ENCODE measurements around the gene ZNF562.
"Not testable (repeated sequence)": the region's sequence is repeated elsewhere in the genome, so short reads cannot be mapped to it uniquely, and the experiment has no call there.

The ZNF562 gene

GRCh38 chr19:9674663-9675357 lies at the start of gene ZNF562:
TSS of gene ZNF562 (minus strand) at chr19:9675100. CDS start at chr19:9660744, 14,356 bp downstream.
- peak; percentile 88 for DNase-seq (ENCODE audit: low read depth)

GRCh38 chr19:9724157-9724556 lies 49.3 kb upstream of the ZNF562 start:
- DNase-seq (ENCODE audit: low read depth), result no peak

- no peak for DNase-seq (ENCODE audit: low read depth)
These were observed 47.0 kb upstream of the ZNF562 start for GRCh38 chr19:9721861-9722260.

- DNase-seq (ENCODE audit: low read depth), result no peak
These were observed 45.6 kb upstream of the ZNF562 start for GRCh38 chr19:9720541-9720940.

- no peak for DNase-seq (ENCODE audit: low read depth)
These were observed 36.9 kb upstream of the ZNF562 start for GRCh38 chr19:9711815-9712214.

- no peak for DNase-seq (ENCODE audit: low read depth)
These were observed 34.4 kb upstream of the ZNF562 start for GRCh38 chr19:9709305-9709704.

- no peak for DNase-seq (ENCODE audit: low read depth)
These were observed 30.9 kb upstream of the ZNF562 start for GRCh38 chr19:9705836-9706235.

GRCh38 chr19:9702186-9702585 lies 27.3 kb upstream of the ZNF562 start:
- no peak for DNase-seq (ENCODE audit: low read depth)

GRCh38 chr19:9700229-9700981 lies 25.5 kb upstream of the ZNF562 start:
- no peak for DNase-seq (ENCODE audit: low read depth)

GRCh38 chr19:9690301-9690700 lies 15.4 kb upstream of the ZNF562 start:
- DNase-seq (ENCODE audit: low read depth), result not testable (repeated sequence)

GRCh38 chr19:9679996-9680395 lies 5.1 kb upstream of the ZNF562 start:
- not testable (repeated sequence) for DNase-seq (ENCODE audit: low read depth)

GRCh38 chr19:9675358-9675901 lies 530 bp upstream of the ZNF562 start:
- DNase-seq (ENCODE audit: low read depth), result not testable (repeated sequence)

- no peak for DNase-seq (ENCODE audit: low read depth)
These were observed 813 bp downstream of the ZNF562 start for GRCh38 chr19:9673912-9674662.

- DNase-seq (ENCODE audit: low read depth), result no peak
These were observed 2.0 kb downstream of the ZNF562 start for GRCh38 chr19:9672893-9673292.

GRCh38 chr19:9671655-9672054 lies 3.2 kb downstream of the ZNF562 start:
- no peak for DNase-seq (ENCODE audit: low read depth)

GRCh38 chr19:9668544-9668943 lies 6.4 kb downstream of the ZNF562 start:
- DNase-seq (ENCODE audit: low read depth), result no peak

- DNase-seq (ENCODE audit: low read depth), result no peak
These were observed 7.0 kb downstream of the ZNF562 start for GRCh38 chr19:9667898-9668297.

GRCh38 chr19:9658769-9659168 lies 16.1 kb downstream of the ZNF562 start:
- DNase-seq (ENCODE audit: low read depth), result no peak

- peak; percentile 6 for DNase-seq (ENCODE audit: low read depth)
These were observed 21.8 kb downstream of the ZNF562 start for GRCh38 chr19:9653066-9653555.

GRCh38 chr19:9651464-9651863 lies 23.4 kb downstream of the ZNF562 start:
- not testable (repeated sequence) for DNase-seq (ENCODE audit: low read depth)

- DNase-seq (ENCODE audit: low read depth), result no peak
These were observed 24.6 kb downstream of the ZNF562 start for GRCh38 chr19:9650345-9650744.

- no peak for DNase-seq (ENCODE audit: low read depth)
These were observed 29.4 kb downstream of the ZNF562 start for GRCh38 chr19:9645472-9645871.

Data from EH (cell line).